GM04504 (cell line): ENCODE measurements around the gene TNFRSF12A.
"Not testable (repeated sequence)": the region's sequence is repeated elsewhere in the genome, so short reads cannot be mapped to it uniquely, and the experiment has no call there.

ENCODE experiments used
- DNase-seq: peaks from one replicate; pipeline ENCODE4 v3.0.0-alpha.2; 2012; ENCODE audit warnings: low read depth

The TNFRSF12A gene

DNA sequence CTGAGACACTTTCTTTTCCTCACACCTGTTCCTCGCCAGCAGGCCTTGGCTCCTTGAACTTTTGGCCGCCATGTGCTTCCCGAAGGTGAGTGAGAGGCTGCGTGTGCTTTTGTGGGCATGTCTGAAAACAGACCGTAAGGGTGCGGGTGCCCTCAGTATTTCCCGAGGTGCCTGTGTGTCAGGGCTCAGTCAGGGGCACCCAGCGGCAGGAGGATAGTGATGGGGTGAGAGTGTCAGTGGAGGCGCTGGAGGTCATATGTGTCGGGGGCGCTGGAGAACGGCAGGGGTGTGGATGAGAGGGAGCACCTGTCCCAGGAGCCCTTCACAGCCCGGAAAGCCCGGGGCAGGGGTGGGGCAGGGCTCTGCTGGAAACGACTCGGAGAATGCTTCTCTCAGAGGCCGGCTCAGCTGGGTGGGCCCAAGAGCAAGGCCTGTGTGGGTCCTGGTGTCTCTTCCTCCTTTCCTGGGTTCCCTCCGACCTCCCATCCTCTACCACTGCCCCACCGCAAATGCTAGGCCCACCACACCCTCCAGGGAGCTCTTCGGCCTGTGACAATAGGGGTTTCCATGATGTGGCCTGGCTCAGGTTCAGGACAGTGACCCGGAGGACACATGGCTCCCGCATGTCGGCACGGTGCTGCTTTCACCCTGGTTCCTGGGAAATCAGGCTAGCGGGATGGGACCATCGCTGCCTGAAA lies 45.7 kb downstream of the TNFRSF12A start:
- no peak for DNase-seq

DNA sequence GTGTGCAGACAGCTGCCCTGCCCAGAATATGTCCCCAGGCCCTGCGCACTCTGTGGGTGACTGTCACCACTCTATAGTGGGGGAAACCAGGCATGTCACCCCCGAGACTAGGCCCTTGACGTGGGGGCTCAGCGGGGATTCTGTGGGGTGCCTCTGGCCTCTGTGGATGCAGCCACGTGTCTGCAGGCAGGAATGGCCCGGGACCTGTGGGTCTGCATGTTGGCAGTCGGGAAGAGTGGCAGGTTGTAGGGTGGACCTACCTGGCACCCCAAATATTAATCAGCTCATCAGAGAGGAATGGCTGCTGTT lies 46.2 kb downstream of the TNFRSF12A start:
- DNase-seq, result no peak

GRCh38 chr16:3068487-3068886 lies 48.3 kb downstream of the TNFRSF12A start:
- DNase-seq, result no peak

- DNase-seq, result not testable (repeated sequence)
Observed at GRCh38 chr16:3069146-3069545, 49.0 kb downstream of the TNFRSF12A start.

GRCh38 chr16:3070608-3071111 lies 50.5 kb downstream of the TNFRSF12A start:
- no peak for DNase-seq

DNA sequence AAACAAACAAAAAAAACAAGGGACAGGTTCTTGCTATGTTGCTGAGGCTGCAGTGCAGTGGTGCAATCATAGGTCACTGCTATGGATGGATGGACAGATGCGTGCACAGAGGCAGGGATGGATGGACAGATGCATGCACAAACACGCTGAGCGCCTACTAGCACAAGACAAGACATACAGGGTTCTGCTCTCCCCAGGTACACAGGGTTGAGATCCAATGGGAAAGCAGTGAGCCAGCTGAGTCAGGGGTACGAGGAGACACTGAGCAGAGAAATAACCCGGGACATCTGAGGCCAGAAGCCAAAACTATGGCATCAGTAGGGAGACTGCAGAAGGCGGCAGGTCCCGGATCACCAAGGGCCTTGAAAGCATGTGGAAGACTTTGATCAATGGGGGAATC lies 51.5 kb downstream of the TNFRSF12A start:
- no peak for DNase-seq
